NCI-H748 (cell line): Measurements from ENCODE around the gene CORO2B.
"Not testable (repeated sequence)": the region's sequence is repeated elsewhere in the genome, so short reads cannot be mapped to it uniquely, and the experiment has no call there.

ENCODE experiments used
- DNase-seq: peaks from one replicate; lab custom pipeline; 2025; ENCODE audit not compliant: unreplicated experiment; lab: John Stamatoyannopoulos, UW

Gene CORO2B

GRCh38 chr15:68644083-68644904 lies 65.5 kb downstream of the CORO2B start:
- no peak for DNase-seq

- DNase-seq: no peak
Observed at GRCh38 chr15:68644996-68645395, 66.2 kb downstream of the CORO2B start.

- no peak for DNase-seq
Observed at GRCh38 chr15:68646156-68646555, 67.4 kb downstream of the CORO2B start.

- DNase-seq: no peak
Observed at GRCh38 chr15:68646696-68647095, 67.9 kb downstream of the CORO2B start.

- DNase-seq: not testable (repeated sequence)
Observed at GRCh38 chr15:68647361-68647760, 68.6 kb downstream of the CORO2B start.

GRCh38 chr15:68650901-68651709 lies 72.3 kb downstream of the CORO2B start:
- peak; percentile 18 for DNase-seq

GRCh38 chr15:68651916-68652525 lies 73.2 kb downstream of the CORO2B start:
- no peak for DNase-seq

- no peak for DNase-seq
Observed at GRCh38 chr15:68653031-68653635, 74.3 kb downstream of the CORO2B start.

GRCh38 chr15:68653801-68654200 lies 75.0 kb downstream of the CORO2B start:
- no peak for DNase-seq

GRCh38 chr15:68654786-68655560 lies 76.2 kb downstream of the CORO2B start:
- DNase-seq: no peak

- peak; percentile 12 for DNase-seq
Observed at GRCh38 chr15:68655686-68656437, 77.1 kb downstream of the CORO2B start.

- DNase-seq: no peak
Observed at GRCh38 chr15:68656438-68656739, 77.6 kb downstream of the CORO2B start.

GRCh38 chr15:68658151-68658550 lies 79.4 kb downstream of the CORO2B start:
- DNase-seq: no peak

- no peak for DNase-seq
Observed at GRCh38 chr15:68658641-68659358, 80.0 kb downstream of the CORO2B start.

- no peak for DNase-seq
Observed at GRCh38 chr15:68663526-68663925, 84.7 kb downstream of the CORO2B start.

- peak; percentile 46 for DNase-seq
Observed at GRCh38 chr15:68666120-68666811, 87.5 kb downstream of the CORO2B start.

GRCh38 chr15:68666812-68667450 lies 88.1 kb downstream of the CORO2B start:
- DNase-seq: no peak
